ENCODE results near the gene IFNA17.
"Not testable (repeated sequence)": the region's sequence is repeated elsewhere in the genome, so short reads cannot be mapped to it uniquely, and the experiment has no call there.

IFNA17 gene

DNA sequence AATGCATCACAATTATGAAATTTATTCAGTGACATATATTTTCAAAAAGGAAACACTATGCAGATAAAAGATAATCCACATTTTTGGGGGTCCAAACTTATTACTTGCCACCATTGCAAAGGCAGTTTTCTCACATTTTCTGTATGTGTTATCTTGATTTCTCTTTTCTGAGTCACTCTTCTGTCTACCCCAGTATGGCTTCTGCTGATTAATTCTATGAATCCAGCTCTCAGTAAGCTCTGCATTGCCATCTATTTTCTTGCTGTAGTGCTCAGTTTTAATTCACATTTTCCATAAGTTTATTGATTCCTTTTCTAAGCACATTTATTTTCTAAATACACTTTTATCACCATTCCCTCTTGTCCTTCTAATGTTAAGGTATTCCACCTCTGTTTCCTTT lies 22.8 kb downstream of the IFNA17 start:
- Histone ChIP-seq H3K27ac (ENCODE audit: extremely low read depth, low read depth, low read length) (no peak overlapping the region), H3K9me3 (ENCODE audit: control insufficient read depth, insufficient read depth, low read depth, low read length) (no peaks in the 10 kb centered on the region), H3K4me3 (ENCODE audit: low read depth, low read length) (no peak overlapping the region), H3K36me3 (ENCODE audit: control insufficient read depth in 2 of 2, insufficient read depth in 1 of 2, low read length in 2 of 2) (no peaks in the 10 kb centered on the region), H3K4me1 (ENCODE audit: control insufficient read depth, insufficient read depth, low read length) (no peaks in the 10 kb centered on the region)
- CTCF ChIA-PET: no interaction called here
- POLR2A ChIA-PET: no interaction called here
- no peak for TF ChIP-seq GLIS1 (tag by site-specific recombination; IDR thresholded peaks at IDR 0.05)
- no peak for TF ChIP-seq ZNF626 (tag by site-specific recombination; IDR thresholded peaks at IDR 0.05)
- no peak for TF ChIP-seq ZBTB8A (tag by site-specific recombination; IDR thresholded peaks at IDR 0.05)
- no peak for TF ChIP-seq ZNF221 (tag by site-specific recombination; IDR thresholded peaks at IDR 0.05; ENCODE audit: borderline replicate concordance)
- no peak for TF ChIP-seq IKZF3 (tag by site-specific recombination; IDR thresholded peaks at IDR 0.05)
- TF ChIP-seq ZNF660 (tag by site-specific recombination; IDR thresholded peaks at IDR 0.05): no peak
- no peak for TF ChIP-seq ZNF248 (tag by site-specific recombination; IDR thresholded peaks at IDR 0.05)
- no peak for TF ChIP-seq SP2 (tag by site-specific recombination; IDR thresholded peaks at IDR 0.05)
- no peak for TF ChIP-seq ZNF449 (tag by site-specific recombination; IDR thresholded peaks at IDR 0.05)

DNA sequence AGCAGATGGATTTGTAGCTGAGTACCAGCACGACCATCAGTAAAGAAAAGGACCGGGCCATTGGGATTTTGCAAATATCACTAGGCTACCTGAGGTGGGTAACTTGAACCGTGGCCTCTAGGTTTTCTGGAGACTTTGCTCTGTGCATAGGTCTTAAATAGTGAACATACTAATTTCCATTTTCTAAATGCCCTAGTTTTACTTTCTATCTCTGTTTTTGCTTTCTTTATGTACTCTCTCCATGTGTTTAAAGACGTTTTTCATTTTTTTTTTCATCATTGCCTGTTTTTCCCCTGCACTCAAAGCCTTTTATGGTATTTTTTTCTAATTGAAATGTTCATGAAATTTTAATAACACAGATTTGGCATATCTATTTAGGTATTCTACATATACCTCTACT lies 25.9 kb downstream of the IFNA17 start, which contains the start of gene IFNA7:
TSS of gene IFNA7 (minus strand) at position 101 of the 400 bp plus-strand sequence. CDS start at position 61, 40 bp downstream.
- H3K27ac ChIP-seq (ENCODE audit: extremely low read depth, low read depth, low read length); H3K36me3 ChIP-seq (ENCODE audit: control insufficient read depth in 2 of 2, insufficient read depth in 1 of 2, low read length in 2 of 2); H3K4me3 ChIP-seq (ENCODE audit: low read depth, low read length); H3K4me1 ChIP-seq (ENCODE audit: control insufficient read depth, insufficient read depth, low read length); H3K9me3 ChIP-seq (ENCODE audit: control insufficient read depth, insufficient read depth, low read depth, low read length); POLR2A ChIA-PET: not testable (repeated sequence)
- CTCF ChIA-PET: interaction anchor here (0.7 to 2.5 kb wide), 2 partner anchors 11 to 27 kb away, joined by 4 to 8 read pairs; no protein-coding TSS in a partner anchor

GRCh38 chr9:21194867-21195776 lies 32.9 kb downstream of the IFNA17 start:
- not testable (repeated sequence) for H3K36me3 ChIP-seq (ENCODE audit: control insufficient read depth in 2 of 2, insufficient read depth in 1 of 2, low read length in 2 of 2); H3K27ac ChIP-seq (ENCODE audit: extremely low read depth, low read depth, low read length); H3K4me1 ChIP-seq (ENCODE audit: control insufficient read depth, insufficient read depth, low read length); H3K4me3 ChIP-seq (ENCODE audit: low read depth, low read length); H3K9me3 ChIP-seq (ENCODE audit: control insufficient read depth, insufficient read depth, low read depth, low read length)
- CTCF ChIA-PET: interaction anchor here (0.6 to 3.7 kb wide), 40 partner anchors 9 to 1316 kb away, joined by 3 to 24 read pairs (median 4); partner anchors contain the start of gene IFNW1
- POLR2A ChIA-PET: interaction anchor here (0.6 kb wide), 1 partner anchor 18 kb away, joined by 3 read pairs; no protein-coding TSS in a partner anchor
- peak; percentile 78 for TF ChIP-seq ZNF654 (tag by site-specific recombination; IDR thresholded peaks at IDR 0.05; ENCODE audit: low read depth)
- TF ChIP-seq PRDM1 (tag by site-specific recombination; IDR thresholded peaks at IDR 0.05): peak; percentile 42; the same call in 1 of the 2 replicates
- TF ChIP-seq ZNF660 (tag by site-specific recombination; IDR thresholded peaks at IDR 0.05): 0 out of 2 replicates have a peak, but pooled peaks have one; percentile 28

DNA sequence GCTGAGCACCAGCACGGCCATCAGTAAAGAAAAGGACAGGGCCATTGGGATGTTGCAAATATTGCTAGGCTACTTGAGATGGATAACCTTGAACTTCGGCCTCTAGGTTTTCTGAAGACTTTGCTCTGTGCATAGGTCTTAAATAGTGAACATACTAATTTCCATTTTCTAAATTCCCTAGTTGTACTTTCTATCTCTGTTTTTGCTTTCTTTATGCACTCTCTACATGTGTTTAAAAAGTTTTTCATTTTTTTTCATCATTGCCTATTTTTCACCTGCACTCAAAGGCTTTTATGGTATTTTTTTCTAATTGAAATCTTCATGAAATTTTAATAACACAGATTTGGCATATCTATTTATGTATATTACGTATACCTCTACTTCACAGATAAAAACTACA lies 40.5 kb downstream of the IFNA17 start, which contains the start of gene IFNA4:
TSS of gene IFNA4 (minus strand) at position 101 of the 400 bp plus-strand sequence. CDS start at position 45, 56 bp downstream.
- H3K4me1 ChIP-seq (ENCODE audit: control insufficient read depth, insufficient read depth, low read length); H3K4me3 ChIP-seq (ENCODE audit: low read depth, low read length); H3K9me3 ChIP-seq (ENCODE audit: control insufficient read depth, insufficient read depth, low read depth, low read length); H3K27ac ChIP-seq (ENCODE audit: extremely low read depth, low read depth, low read length); H3K36me3 ChIP-seq (ENCODE audit: control insufficient read depth in 2 of 2, insufficient read depth in 1 of 2, low read length in 2 of 2): not testable (repeated sequence)
- CTCF ChIA-PET: interaction anchor here (0.7 kb wide), 1 partner anchor 386 kb away, joined by 3 read pairs; no protein-coding TSS in a partner anchor
- POLR2A ChIA-PET: interaction anchor here (0.6 kb wide), 1 partner anchor 935 kb away, joined by 3 read pairs; no protein-coding TSS in a partner anchor

Measured in HEK293 (cell line).